GM12878 (cell line): ENCODE measurements around the gene BRD2. TPM values are rescaled to one million over a fixed set of nuclear protein-coding genes. Genes with fewer than 3 reads are reported as not detected.

ENCODE experiments used
- ATAC-seq: fragments of 200-7000 bp; cut with Tn5 transposase; 3 replicates; pipeline ENCODE4 v1.9.1; 2020; ENCODE audit warnings: mild to moderate bottlenecking, moderate library complexity
- BruUV-seq: library from RNA; stranded (reverse); fragments of 400-500 nt; replicated peaks from 2 replicates; lab custom pipeline; 2021; lab: Mats Ljungman, UMichigan
- CTCF ChIA-PET: fragments of 300-600 bp; sonication (Branson Sonifier 250); formaldehyde crosslinking; extraction: SDS; loops from one replicate; lab custom pipeline; 2021; ENCODE audit warnings: inconsistent platforms; lab: Yijun Ruan, JAX
- POLR2A ChIA-PET: fragments of 350-600 bp; formaldehyde crosslinking; extraction: SDS; loops from one replicate; lab custom pipeline; 2021; ENCODE audit warnings: inconsistent platforms; lab: Charles Lee
- RAD21 ChIA-PET: fragments of 300-600 bp; sonication (Branson Sonifier 250); formaldehyde crosslinking; loops from one replicate; lab custom pipeline; 2023; ENCODE audit warnings: antibody characterized with exemption; ENCODE audit not compliant: unreplicated experiment; lab: Charles Lee
- SMC1A ChIA-PET: fragments of 300-600 bp; sonication (Branson Sonifier 250); formaldehyde crosslinking; loops from one replicate; lab custom pipeline; 2023; ENCODE audit not compliant: unreplicated experiment, uncharacterized antibody; lab: Charles Lee
- DNase-seq: peaks from one replicate; pipeline ENCODE4 v3.0.0-alpha.2; 2011; ENCODE audit warnings: low read depth, low spot score
- FAIRE-seq: peaks from 3 replicates; lab custom pipeline; 2011; peaks lifted over from hg19 to GRCh38; lab: Jason Lieb, UNC
- H2AFZ ChIP-seq: 2 replicates; pipeline ENCODE4 v1.6.0; 2011; ENCODE audit warnings: low read depth, low read length, control low read depth; ENCODE audit not compliant: control insufficient read depth
- H3K27ac ChIP-seq: 2 replicates; pipeline ENCODE4 v1.5.1; 2011; ENCODE audit warnings: control low read depth; ENCODE audit not compliant: control insufficient read depth, insufficient read depth
- H3K27me3 ChIP-seq, 2 experiments: replicated peaks in 1 of 2; 2 replicates each; pipeline versions ENCODE4 v1.6.0 to v1.6.1; 2011; ENCODE audit warnings: low read length in 1 of 2; ENCODE audit not compliant: control insufficient read depth in 2 of 2, insufficient read depth in 2 of 2
- H3K36me3 ChIP-seq, 2 experiments: 2 replicates each; pipeline ENCODE4 v1.5.1; 2011; ENCODE audit warnings: low read length in 1 of 2; ENCODE audit not compliant: control insufficient read depth in 2 of 2, insufficient read depth in 2 of 2
- H3K4me1 ChIP-seq: 2 replicates; pipeline ENCODE4 v1.6.1; 2011; ENCODE audit warnings: mild to moderate bottlenecking, low read length, moderate library complexity, mixed read lengths; ENCODE audit not compliant: control insufficient read depth, insufficient read depth
- H3K4me2 ChIP-seq: 2 replicates; pipeline ENCODE4 v1.6.0; 2011; ENCODE audit warnings: control low read depth; ENCODE audit not compliant: control insufficient read depth, insufficient read depth
- H3K4me3 ChIP-seq: fragments of 200-600 bp; sonication (generic); 2 replicates; pipeline ENCODE4 v1.5.1; 2016
- H3K79me2 ChIP-seq: 2 replicates; pipeline ENCODE4 v1.6.0; 2011; ENCODE audit warnings: low read length; ENCODE audit not compliant: control insufficient read depth, insufficient read depth
- H3K9ac ChIP-seq: 2 replicates; pipeline ENCODE4 v1.8.0; 2011; ENCODE audit warnings: low read length, control low read depth, mixed read lengths; ENCODE audit not compliant: control insufficient read depth, insufficient read depth
- H3K9me3 ChIP-seq: replicated peaks from 3 replicates; pipeline ENCODE4 v1.5.1; 2011; ENCODE audit warnings: mild to moderate bottlenecking, low read length; ENCODE audit not compliant: control insufficient read depth, insufficient read depth
- H4K20me1 ChIP-seq: 2 replicates; pipeline ENCODE4 v1.6.0; 2011; ENCODE audit not compliant: control insufficient read depth, insufficient read depth
- BMI1 ChIP-seq: fragments of 450-650 bp; IDR thresholded peaks from 2 replicates; pipeline ENCODE4 v1.6.1; 2016; ENCODE audit warnings: mild to moderate bottlenecking, moderate library complexity, borderline replicate concordance
- EZH2 ChIP-seq: IDR thresholded peaks from 2 replicates; pipeline ENCODE4 v1.6.1; 2012; ENCODE audit warnings: low read depth, mild to moderate bottlenecking, control low read depth, inconsistent platforms, low read length, borderline replicate concordance; ENCODE audit not compliant: control insufficient read depth
- FOXM1 ChIP-seq: IDR thresholded peaks from 2 replicates; pipeline ENCODE4 v1.6.1; 2012; ENCODE audit warnings: low read depth, mild to moderate bottlenecking, inconsistent platforms, low read length, moderate library complexity
- GATAD2B ChIP-seq: fragments of 450-650 bp; conservative IDR thresholded peaks from 2 replicates; pipeline ENCODE4 v1.6.1; 2017; ENCODE audit warnings: low read depth, mild to moderate bottlenecking, moderate library complexity
- MTA3 ChIP-seq: IDR thresholded peaks from 2 replicates; pipeline ENCODE4 v1.6.1; 2012; ENCODE audit warnings: low read length, inconsistent platforms, borderline replicate concordance
- POU2F2 ChIP-seq: IDR thresholded peaks from 3 replicates; pipeline ENCODE4 v1.6.1; 2011; ENCODE audit warnings: low read depth, mild to moderate bottlenecking, low read length, borderline replicate concordance
- ZBED1 ChIP-seq: IDR thresholded peaks from 2 replicates; pipeline ENCODE4 v1.6.1; 2016; ENCODE audit warnings: borderline replicate concordance
- WGBS: methylation state at CpG from one replicate; pipeline ENCODE4 v1.1.6; 2016; ENCODE audit warnings: low lambda C conversion rate; ENCODE audit not compliant: insufficient replicate concordance, insufficient coverage; ENCODE audit errors: missing lambda C conversion rate; 5-methylcytosine and 5-hydroxymethylcytosine counted together
- in situ Hi-C: fragments of 300-500 bp; cut with MboI; formaldehyde crosslinking; loops from 9 replicates; pipeline ENCODE4 v1.14.3; 2018; ENCODE audit warnings: mixed read lengths
- intact Hi-C: fragments of 100-400 bp; cut with micrococcal nuclease; formaldehyde crosslinking; loops from one replicate; pipeline ENCODE4 v1.14.2; 2022; ENCODE audit not compliant: unreplicated experiment
- polyA plus RNA-seq, 11 experiments: library from polyadenylated mRNA; depleted of rRNA in 4 of 11; unstranded in 6 of 11; stranded (reverse) in 5 of 11; fragments of >200 nt; fragmentation: Nextera tagmentation in 4 of 11; fragmentation: Illumina TruSeq in 1 of 11; extraction: Ambion mirVana in 4 of 11; extraction: Trizol in 1 of 11; gene quantifications; 1 replicate in 1 of 11; 2 replicates in 10 of 11; pipeline versions ENCODE4 v1.2.1 to v1.2.3, GENCODE V29; 2011 to 2016; ENCODE audit warnings: inconsistent platforms in 2 of 11, missing spikeins in 2 of 11, low read depth in 1 of 11
- total RNA-seq, 4 experiments: library from RNA; depleted of rRNA in 3 of 4; stranded (reverse); fragments of >200 nt in 3 of 4; fragmentation: Illumina TruSeq in 1 of 4; extraction: Trizol in 1 of 4; gene quantifications; 2 replicates each; pipeline versions ENCODE4 v1.2.1 to v1.2.3, GENCODE V29; 2013 to 2021
- TF ChIP-seq, protein P1 (sequence below): IDR thresholded peaks from 2 replicates; pipeline ENCODE4 v1.6.1; 2012; ENCODE audit warnings: low read length, inconsistent platforms
- TF ChIP-seq, protein P2 (sequence below): fragments of 450-650 bp; IDR thresholded peaks from 2 replicates; pipeline ENCODE4 v1.6.1; 2017; ENCODE audit warnings: mild to moderate bottlenecking
- TF ChIP-seq, protein P3 (sequence below): fragments of 150-350 bp; IDR thresholded peaks from 2 replicates; pipeline ENCODE4 v1.6.1; 2016; ENCODE audit warnings: low read depth, low read length

Gene BRD2
- total and polyA plus RNA-seq, 10 of the 15 experiments (the other 5 are each of a cell fraction or from before 2014, with no cell fraction given) = 32.2 to 239 (median 139) TPM

DNA sequence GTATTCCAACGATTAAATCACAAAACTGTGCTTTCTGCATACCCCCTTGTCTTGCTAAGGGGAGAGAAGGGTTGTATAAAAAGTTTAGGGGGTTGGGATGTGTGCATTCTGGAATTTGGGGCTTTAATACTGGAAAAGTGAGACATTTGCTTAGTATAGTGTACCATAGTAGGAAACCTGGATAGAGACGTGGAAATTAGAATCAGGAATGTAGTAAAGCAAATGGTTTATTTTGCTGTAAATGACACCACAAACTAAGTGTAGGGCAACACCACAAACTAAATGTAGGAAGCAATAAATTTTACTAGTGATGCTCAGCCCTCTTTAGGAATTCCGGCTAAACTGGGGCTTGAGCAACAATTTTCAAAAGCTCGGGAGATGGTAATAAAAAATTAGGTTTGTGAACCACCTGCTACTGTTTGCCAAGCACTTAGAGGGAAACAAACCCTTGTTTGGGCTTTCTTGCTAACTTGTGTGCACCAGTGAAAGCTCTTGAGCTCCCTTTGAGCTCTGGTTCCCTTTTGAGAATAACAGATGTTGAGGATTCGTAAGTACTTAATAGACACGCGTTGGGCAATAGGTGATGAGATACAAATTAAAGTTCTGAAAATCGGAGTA, 13.8 kb downstream of the BRD2 start (continued):
- TF ChIP-seq, protein P1, sequence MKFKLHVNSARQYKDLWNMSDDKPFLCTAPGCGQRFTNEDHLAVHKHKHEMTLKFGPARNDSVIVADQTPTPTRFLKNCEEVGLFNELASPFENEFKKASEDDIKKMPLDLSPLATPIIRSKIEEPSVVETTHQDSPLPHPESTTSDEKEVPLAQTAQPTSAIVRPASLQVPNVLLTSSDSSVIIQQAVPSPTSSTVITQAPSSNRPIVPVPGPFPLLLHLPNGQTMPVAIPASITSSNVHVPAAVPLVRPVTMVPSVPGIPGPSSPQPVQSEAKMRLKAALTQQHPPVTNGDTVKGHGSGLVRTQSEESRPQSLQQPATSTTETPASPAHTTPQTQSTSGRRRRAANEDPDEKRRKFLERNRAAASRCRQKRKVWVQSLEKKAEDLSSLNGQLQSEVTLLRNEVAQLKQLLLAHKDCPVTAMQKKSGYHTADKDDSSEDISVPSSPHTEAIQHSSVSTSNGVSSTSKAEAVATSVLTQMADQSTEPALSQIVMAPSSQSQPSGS = peak; percentile 34
- peak; percentile 21; the same call in 1 of the 3 replicates for TF ChIP-seq POU2F2
- TF ChIP-seq MTA3 = peak; percentile 56
- peak; percentile 12; the same call in 1 of the 2 replicates for TF ChIP-seq ZBED1
- 0 out of 2 replicates have a peak, but pooled peaks have one; percentile 20 for TF ChIP-seq BMI1
- peak; percentile 27; the same call in 1 of the 2 replicates for TF ChIP-seq FOXM1

DNA sequence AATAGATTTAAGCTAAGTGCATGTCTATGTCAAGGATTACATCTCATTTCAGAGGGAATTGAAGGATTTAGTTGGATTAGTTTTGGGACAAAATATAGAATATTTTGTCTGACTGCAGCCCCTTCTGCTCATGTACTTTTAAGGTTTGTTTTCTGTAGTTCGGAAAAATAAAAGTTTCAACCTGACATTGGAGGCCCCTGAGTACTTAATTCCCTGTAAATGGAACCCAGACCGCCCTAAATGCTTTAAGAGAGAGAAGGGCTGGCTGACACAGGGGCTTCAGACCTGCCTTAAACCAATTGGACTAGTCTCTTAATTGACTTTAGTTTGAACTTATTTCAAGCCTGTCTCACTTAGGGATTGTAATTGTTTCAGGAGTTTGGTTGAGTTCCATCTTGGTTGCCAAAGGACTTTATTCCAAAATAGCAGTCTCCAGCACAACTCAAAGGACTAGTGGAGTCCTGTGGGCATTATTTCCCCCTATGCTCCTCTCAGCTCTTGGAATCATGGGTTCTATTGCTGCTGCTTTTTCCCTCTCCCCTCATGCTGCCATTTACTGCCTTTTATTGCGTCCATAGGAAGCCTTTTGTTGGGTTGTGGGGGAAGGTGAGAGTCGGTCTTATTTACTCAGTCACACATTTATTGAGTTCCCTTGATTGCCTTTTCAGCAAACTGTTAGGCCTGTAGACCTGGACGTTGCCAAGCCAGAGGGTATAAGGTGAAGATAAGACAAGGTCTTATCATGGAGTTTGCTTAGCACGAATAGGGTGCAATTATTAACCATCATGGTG, 14.5 kb downstream of the BRD2 start:
- Histone ChIP-seq H3K27me3 (no peaks in the 10 kb centered on the region), H3K79me2 (peaks cover 8% of the 10 kb centered on the region), H3K4me1 (peaks cover 4% of the 10 kb centered on the region), H4K20me1 (peaks cover 4% of the 10 kb centered on the region; the same call in 1 of the 2 replicates), H3K36me3 (peaks cover 20 to 27% of the 10 kb centered on the region in 2 experiments), H3K4me2 (no peak overlapping the region), H2AFZ (no peak overlapping the region), H3K27ac (no peak overlapping the region), H3K9me3 (no peaks in the 10 kb centered on the region), H3K9ac (no peak overlapping the region), H3K4me3 (no peak overlapping the region)
- 33% methylated on average over 6 of the region's 6 CpGs for WGBS
- CTCF ChIA-PET = interaction anchor here (0.6 to 9.2 kb wide), 22 partner anchors 9 to 266 kb away, joined by 3 to 367 read pairs (median 11); partner anchors contain the start of genes BRD2, HLA-DMA, HLA-DMB and HLA-DPB1
- POLR2A ChIA-PET = interaction anchor here (0.8 to 2.6 kb wide), 6 partner anchors 8 to 97 kb away, joined by 3 to 42 read pairs (median 10); partner anchors contain the start of gene HLA-DMA
- intact Hi-C loops (no loop called here), in situ Hi-C loops (no loop called here)
- ATAC-seq = peak; percentile 3
- DNase-seq = no peak
- SMC1A ChIA-PET = interaction anchor here (0.6 to 9.4 kb wide), 19 partner anchors 10 to 142 kb away, joined by 3 to 195 read pairs (median 27); partner anchors contain the start of genes HLA-DMA and TAP2
- RAD21 ChIA-PET = interaction anchor here (0.9 to 9.0 kb wide), 17 partner anchors 10 to 144 kb away, joined by 3 to 135 read pairs (median 25); partner anchors contain the start of genes BRD2, HLA-DMA, HLA-DMB and TAP2
- BruUV-seq = no TSS peak
- FAIRE-seq = no peak
- TF ChIP-seq, protein P2, sequence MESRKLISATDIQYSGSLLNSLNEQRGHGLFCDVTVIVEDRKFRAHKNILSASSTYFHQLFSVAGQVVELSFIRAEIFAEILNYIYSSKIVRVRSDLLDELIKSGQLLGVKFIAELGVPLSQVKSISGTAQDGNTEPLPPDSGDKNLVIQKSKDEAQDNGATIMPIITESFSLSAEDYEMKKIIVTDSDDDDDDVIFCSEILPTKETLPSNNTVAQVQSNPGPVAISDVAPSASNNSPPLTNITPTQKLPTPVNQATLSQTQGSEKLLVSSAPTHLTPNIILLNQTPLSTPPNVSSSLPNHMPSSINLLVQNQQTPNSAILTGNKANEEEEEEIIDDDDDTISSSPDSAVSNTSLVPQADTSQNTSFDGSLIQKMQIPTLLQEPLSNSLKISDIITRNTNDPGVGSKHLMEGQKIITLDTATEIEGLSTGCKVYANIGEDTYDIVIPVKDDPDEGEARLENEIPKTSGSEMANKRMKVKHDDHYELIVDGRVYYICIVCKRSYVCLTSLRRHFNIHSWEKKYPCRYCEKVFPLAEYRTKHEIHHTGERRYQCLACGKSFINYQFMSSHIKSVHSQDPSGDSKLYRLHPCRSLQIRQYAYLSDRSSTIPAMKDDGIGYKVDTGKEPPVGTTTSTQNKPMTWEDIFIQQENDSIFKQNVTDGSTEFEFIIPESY = no peak
- TF ChIP-seq EZH2 (no peak), GATAD2B (no peak)
- TF ChIP-seq, protein P3, sequence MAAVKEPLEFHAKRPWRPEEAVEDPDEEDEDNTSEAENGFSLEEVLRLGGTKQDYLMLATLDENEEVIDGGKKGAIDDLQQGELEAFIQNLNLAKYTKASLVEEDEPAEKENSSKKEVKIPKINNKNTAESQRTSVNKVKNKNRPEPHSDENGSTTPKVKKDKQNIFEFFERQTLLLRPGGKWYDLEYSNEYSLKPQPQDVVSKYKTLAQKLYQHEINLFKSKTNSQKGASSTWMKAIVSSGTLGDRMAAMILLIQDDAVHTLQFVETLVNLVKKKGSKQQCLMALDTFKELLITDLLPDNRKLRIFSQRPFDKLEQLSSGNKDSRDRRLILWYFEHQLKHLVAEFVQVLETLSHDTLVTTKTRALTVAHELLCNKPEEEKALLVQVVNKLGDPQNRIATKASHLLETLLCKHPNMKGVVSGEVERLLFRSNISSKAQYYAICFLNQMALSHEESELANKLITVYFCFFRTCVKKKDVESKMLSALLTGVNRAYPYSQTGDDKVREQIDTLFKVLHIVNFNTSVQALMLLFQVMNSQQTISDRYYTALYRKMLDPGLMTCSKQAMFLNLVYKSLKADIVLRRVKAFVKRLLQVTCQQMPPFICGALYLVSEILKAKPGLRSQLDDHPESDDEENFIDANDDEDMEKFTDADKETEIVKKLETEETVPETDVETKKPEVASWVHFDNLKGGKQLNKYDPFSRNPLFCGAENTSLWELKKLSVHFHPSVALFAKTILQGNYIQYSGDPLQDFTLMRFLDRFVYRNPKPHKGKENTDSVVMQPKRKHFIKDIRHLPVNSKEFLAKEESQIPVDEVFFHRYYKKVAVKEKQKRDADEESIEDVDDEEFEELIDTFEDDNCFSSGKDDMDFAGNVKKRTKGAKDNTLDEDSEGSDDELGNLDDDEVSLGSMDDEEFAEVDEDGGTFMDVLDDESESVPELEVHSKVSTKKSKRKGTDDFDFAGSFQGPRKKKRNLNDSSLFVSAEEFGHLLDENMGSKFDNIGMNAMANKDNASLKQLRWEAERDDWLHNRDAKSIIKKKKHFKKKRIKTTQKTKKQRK = no peak
